Measurements from ENCODE around the gene ELOB. TPM values are rescaled to one million over a fixed set of nuclear protein-coding genes. Genes with fewer than 3 reads are reported as not detected.
A peak's percentile ranks its signal among the peaks of the same experiment; 100 is the strongest.

Gene ELOB
- total and polyA plus RNA-seq, 2 of the 13 experiments (the other 11 are each of a cell fraction or from before 2014, with no cell fraction given): 208 to 225 TPM

DNA sequence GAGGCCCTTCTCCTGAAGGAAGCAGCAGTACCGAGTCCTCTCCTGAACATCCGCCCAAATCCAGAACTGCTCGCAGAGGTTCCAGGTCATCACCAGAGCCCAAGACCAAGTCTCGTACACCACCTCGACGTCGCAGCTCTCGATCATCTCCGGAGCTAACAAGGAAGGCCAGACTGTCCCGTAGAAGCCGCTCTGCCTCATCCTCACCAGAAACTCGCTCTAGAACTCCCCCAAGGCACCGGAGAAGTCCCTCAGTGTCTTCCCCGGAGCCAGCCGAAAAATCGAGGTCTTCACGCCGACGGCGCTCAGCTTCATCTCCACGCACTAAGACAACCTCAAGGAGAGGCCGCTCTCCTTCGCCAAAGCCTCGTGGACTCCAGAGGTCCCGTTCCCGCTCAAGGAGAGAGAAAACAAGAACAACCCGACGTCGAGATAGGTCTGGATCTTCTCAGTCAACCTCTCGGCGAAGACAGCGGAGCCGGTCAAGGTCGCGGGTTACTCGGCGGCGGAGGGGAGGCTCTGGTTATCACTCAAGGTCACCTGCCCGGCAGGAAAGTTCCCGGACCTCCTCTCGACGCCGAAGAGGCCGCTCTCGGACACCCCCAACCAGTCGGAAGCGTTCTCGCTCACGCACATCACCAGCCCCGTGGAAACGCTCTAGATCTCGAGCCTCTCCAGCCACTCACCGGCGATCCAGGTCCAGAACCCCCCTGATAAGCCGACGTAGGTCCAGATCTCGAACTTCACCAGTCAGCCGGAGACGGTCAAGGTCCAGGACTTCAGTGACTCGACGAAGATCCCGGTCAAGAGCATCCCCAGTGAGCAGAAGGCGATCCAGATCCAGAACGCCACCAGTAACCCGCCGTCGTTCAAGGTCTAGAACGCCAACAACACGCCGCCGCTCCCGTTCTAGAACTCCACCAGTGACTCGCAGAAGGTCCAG lies 11.3 kb downstream of the ELOB start:
- no peak overlapping the region for H2AFZ ChIP-seq (ENCODE audit: low read length)
- peaks cover 22% of the 10 kb centered on the region for H3K79me2 ChIP-seq (ENCODE audit: insufficient read depth, low read length)
- H3K9ac ChIP-seq (ENCODE audit: insufficient read depth, low read depth, low read length): no peak overlapping the region
- peaks cover 52 to 99% of the 10 kb centered on the region in 2 experiments for H3K36me3 ChIP-seq (replicated peaks in 1 of 2; ENCODE audit: control insufficient read depth in 1 of 2, insufficient read depth in 2 of 2, low read length in 2 of 2)
- ATAC-seq: no peak
- no peaks in the 10 kb centered on the region for H3K27me3 ChIP-seq (ENCODE audit: control insufficient read depth in 1 of 2, insufficient read depth in 2 of 2, low read length in 2 of 2)
- DNase-seq (ENCODE audit: low spot score): no peak
- 96% methylated on average over 55 of the region's 73 CpGs for WGBS (ENCODE audit: low lambda C conversion rate)
- in situ Hi-C loops (cut with HindIII; ENCODE audit: extremely low pct_ligation_motif_present, low pct_unique_long_range_greater_than_20kb) (no loop called here), intact Hi-C loops (cut with micrococcal nuclease; ENCODE audit: unreplicated experiment) (no loop called here)
- peaks cover 9% of the 10 kb centered on the region for H4K20me1 ChIP-seq (ENCODE audit: insufficient read depth, low read length)
- H3K4me3 ChIP-seq (replicated peaks in 1 of 3; ENCODE audit: insufficient read depth in 1 of 3, low read depth in 2 of 3, low read length in 3 of 3): no peak overlapping the region
- H3K27ac ChIP-seq (ENCODE audit: extremely low read length, insufficient read depth, low read length): no peak overlapping the region
- no peaks in the 10 kb centered on the region for H3K4me1 ChIP-seq (ENCODE audit: insufficient read depth, low read length)
- ChIA-PET CTCF (ENCODE audit: low intra/inter-chr PET ratio, low total read pairs) (no interaction called here), POLR2A (interaction anchor here (1.2 to 3.5 kb wide), 2 partner anchors 10 to 13 kb away, joined by 4 to 15 read pairs; partner anchors contain the start of gene SRRM2)
- no peaks in the 10 kb centered on the region for H3K9me3 ChIP-seq (ENCODE audit: low read length)
- BruUV-seq (replicated peaks): no TSS peak
- no peak for FAIRE-seq
- no peak overlapping the region for H3K4me2 ChIP-seq (ENCODE audit: low read depth, low read length)
- TF ChIP-seq RBM22 (optimal IDR thresholded peaks at IDR 0.05; ENCODE audit: low read length): peak; percentile 82
- TF ChIP-seq RBFOX2 (IDR thresholded peaks at IDR 0.05; ENCODE audit: low read depth, low read length): peak; percentile 61
- TF ChIP-seq KLF9 (CRISPR knock-in tag; IDR thresholded peaks at IDR 0.05; ENCODE audit: low read depth): no peak
- no peak for TF ChIP-seq ZNF343 (CRISPR knock-in tag; IDR thresholded peaks at IDR 0.05)
- TF ChIP-seq, protein P1, sequence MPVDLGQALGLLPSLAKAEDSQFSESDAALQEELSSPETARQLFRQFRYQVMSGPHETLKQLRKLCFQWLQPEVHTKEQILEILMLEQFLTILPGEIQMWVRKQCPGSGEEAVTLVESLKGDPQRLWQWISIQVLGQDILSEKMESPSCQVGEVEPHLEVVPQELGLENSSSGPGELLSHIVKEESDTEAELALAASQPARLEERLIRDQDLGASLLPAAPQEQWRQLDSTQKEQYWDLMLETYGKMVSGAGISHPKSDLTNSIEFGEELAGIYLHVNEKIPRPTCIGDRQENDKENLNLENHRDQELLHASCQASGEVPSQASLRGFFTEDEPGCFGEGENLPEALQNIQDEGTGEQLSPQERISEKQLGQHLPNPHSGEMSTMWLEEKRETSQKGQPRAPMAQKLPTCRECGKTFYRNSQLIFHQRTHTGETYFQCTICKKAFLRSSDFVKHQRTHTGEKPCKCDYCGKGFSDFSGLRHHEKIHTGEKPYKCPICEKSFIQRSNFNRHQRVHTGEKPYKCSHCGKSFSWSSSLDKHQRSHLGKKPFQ (CRISPR knock-in tag; IDR thresholded peaks at IDR 0.05; ENCODE audit: insufficient replicate concordance): no peak
- TF ChIP-seq POLR2A (IDR thresholded peaks at IDR 0.05; ENCODE audit: insufficient read depth in 1 of 2, low read depth in 2 of 2, low read length in 2 of 2): peak in 1 of 2 experiments; percentile 10; a peak in 1 of 4 replicates
- no peak for TF ChIP-seq FIP1L1 (IDR thresholded peaks at IDR 0.05; ENCODE audit: borderline replicate concordance, insufficient read depth, low read depth, low read length)
- TF ChIP-seq, protein P2, sequence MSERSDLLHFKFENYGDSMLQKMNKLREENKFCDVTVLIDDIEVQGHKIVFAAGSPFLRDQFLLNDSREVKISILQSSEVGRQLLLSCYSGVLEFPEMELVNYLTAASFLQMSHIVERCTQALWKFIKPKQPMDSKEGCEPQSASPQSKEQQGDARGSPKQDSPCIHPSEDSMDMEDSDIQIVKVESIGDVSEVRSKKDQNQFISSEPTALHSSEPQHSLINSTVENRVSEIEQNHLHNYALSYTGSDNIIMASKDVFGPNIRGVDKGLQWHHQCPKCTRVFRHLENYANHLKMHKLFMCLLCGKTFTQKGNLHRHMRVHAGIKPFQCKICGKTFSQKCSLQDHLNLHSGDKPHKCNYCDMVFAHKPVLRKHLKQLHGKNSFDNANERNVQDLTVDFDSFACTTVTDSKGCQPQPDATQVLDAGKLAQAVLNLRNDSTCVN (CRISPR knock-in tag; IDR thresholded peaks at IDR 0.05; ENCODE audit: borderline replicate concordance): 0 out of 2 replicates have a peak, but pooled peaks have one; percentile 19
- TF ChIP-seq, protein P3, sequence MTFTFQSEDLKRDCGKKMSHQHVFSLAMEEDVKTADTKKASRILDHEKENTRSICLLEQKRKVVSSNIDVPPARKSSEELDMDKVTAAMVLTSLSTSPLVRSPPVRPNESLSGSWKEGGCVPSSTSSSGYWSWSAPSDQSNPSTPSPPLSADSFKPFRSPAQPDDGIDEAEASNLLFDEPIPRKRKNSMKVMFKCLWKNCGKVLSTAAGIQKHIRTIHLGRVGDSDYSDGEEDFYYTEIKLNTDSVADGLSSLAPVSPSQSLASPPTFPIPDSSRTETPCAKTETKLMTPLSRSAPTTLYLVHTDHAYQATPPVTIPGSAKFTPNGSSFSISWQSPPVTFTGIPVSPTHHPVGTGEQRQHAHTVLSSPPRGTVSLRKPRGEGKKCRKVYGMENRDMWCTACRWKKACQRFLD (CRISPR knock-in tag; IDR thresholded peaks at IDR 0.05; ENCODE audit: borderline replicate concordance): no peak
- no peak for TF ChIP-seq FOSL1 (CRISPR knock-in tag; IDR thresholded peaks at IDR 0.05; ENCODE audit: borderline replicate concordance)
- peak; percentile 41; the same call in 1 of the 2 replicates for TF ChIP-seq ZBTB38 (CRISPR knock-in tag; IDR thresholded peaks at IDR 0.05)
- peak; percentile 92 for TF ChIP-seq AGO2 (optimal IDR thresholded peaks at IDR 0.05; ENCODE audit: low read depth, low read length)
- TF ChIP-seq, protein P4, sequence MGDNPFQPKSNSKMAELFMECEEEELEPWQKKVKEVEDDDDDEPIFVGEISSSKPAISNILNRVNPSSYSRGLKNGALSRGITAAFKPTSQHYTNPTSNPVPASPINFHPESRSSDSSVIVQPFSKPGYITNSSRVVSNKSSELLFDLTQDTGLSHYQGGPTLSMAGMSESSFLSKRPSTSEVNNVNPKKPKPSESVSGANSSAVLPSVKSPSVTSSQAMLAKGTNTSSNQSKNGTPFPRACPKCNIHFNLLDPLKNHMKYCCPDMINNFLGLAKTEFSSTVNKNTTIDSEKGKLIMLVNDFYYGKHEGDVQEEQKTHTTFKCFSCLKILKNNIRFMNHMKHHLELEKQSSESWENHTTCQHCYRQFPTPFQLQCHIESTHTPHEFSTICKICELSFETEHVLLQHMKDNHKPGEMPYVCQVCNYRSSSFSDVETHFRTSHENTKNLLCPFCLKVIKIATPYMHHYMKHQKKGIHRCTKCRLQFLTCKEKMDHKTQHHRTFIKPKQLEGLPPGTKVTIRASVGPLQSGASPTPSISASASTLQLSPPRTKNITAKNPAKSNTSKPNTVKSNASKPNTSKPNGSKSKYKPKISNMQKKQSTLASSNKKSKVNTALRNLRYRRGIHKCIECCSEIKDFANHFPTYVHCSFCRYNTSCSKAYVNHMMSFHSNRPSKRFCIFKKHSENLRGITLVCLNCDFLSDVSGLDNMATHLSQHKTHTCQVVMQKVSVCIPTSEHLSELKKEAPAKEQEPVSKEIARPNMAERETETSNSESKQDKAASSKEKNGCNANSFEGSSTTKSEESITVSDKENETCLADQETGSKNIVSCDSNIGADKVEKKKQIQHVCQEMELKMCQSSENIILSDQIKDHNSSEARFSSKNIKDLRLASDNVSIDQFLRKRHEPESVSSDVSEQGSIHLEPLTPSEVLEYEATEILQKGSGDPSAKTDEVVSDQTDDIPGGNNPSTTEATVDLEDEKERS (CRISPR knock-in tag; IDR thresholded peaks at IDR 0.05): no peak
- TF ChIP-seq POLR2AphosphoS5 (IDR thresholded peaks at IDR 0.05; ENCODE audit: low read depth, low read length): 0 out of 2 replicates have a peak, but pooled peaks have one; percentile 16
- no peak for TF ChIP-seq EP300 (IDR thresholded peaks at IDR 0.05; ENCODE audit: low read depth in 2 of 2, low read length in 2 of 2)
- no peak for TF ChIP-seq EP300 (CRISPR knock-in tag; IDR thresholded peaks at IDR 0.05; ENCODE audit: borderline replicate concordance)

Measured in HepG2 (cell line).